GM19035 (cell line): ENCODE measurements around the gene OR10A4.
A peak's percentile ranks its signal among the peaks of the same experiment; 100 is the strongest.
"Not testable (repeated sequence)": the region's sequence is repeated elsewhere in the genome, so short reads cannot be mapped to it uniquely, and the experiment has no call there.

Experiments
- ATAC-seq: cut with Tn5 transposase; IDR thresholded peaks from one replicate; pipeline ENCODE4 v1.9.1; 2021; ENCODE audit not compliant: unreplicated experiment

The OR10A4 gene

DNA sequence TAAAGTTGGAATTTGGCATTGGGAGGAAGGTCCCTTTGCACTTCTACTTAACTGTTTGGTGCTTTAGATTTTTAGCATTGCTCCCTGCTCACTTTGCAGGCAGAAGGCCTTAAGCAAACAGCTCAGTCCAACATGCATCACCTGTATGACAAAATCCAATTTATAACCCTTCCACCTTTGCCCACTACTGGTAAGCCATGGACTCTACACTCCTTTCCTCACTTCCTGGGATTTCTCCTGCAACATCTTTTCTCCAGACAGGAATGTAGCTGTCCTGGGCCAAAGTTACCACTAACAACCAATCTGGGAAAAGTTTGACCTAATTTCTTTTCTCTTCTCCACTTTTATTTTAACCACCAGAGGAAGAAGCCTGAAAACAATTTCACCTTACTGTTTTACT, 17.7 kb downstream of the OR10A4 start:
- ATAC-seq = no peak

DNA sequence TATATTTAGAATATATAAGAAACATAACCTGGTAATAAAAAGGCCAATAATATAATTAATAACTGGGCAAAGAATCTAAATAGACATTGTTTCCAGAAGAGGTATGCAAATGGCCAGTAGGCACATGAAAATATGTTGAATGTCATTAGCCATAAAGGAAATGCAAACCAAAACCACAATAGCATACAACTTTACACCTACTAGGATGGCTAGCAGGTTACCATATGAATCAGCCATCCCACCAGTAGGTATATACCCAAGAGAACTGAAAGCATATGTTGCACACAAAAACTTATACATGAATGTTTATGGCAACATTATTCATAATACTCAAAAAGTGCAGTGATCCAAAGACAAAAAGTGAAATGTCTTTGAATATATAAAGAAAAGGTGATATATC, 18.6 kb downstream of the OR10A4 start:
- ATAC-seq = peak; percentile 83

DNA sequence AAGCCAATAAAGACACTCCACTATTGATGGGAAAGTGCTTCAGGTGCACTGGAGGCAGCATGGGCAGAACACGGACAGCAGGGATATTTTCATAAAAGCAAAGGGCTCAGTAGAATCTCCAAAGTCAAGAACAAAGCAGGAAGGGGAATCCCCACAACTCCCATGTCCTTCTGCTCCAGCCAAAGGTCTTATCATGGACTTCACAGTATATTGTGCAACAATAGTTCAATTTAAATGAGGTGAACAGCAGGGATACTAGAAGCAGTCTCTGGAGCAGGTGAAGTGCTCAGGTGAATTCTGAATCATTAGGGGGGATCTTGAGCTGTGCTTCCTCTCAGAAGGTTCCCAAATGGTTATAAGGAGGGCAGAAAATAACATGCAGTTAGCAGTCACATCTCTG, 22.5 kb downstream of the OR10A4 start:
- no peak for ATAC-seq

DNA sequence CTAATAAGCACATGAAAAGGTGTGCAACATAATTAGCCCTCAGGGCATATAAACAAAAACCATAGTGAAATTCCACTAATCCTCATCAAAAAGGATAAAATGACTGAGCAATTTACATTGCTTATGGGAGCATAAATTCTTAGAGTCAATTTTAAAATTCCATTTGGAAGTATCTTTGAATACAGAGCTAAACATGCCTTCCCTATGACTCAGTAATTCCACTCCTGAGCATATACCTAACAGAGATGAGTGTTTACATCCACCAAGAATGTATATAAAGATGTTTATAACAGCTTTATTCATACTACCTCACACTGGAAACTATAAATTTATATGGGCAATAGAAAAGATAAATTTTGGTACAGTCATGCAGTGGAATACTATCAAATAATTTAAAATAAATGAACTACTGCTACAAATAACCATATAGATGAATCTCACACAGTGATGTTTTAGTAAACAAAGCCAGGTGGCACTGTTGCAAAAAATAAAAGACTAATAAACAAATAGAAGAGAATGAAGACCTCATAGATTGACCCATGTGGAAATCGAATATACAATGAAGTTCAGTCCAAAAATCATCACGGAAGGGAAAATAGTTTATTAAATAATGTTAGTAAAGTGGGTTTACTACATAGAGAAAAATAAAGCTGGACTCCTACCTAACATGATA, 24.0 kb downstream of the OR10A4 start:
- no peak for ATAC-seq

DNA sequence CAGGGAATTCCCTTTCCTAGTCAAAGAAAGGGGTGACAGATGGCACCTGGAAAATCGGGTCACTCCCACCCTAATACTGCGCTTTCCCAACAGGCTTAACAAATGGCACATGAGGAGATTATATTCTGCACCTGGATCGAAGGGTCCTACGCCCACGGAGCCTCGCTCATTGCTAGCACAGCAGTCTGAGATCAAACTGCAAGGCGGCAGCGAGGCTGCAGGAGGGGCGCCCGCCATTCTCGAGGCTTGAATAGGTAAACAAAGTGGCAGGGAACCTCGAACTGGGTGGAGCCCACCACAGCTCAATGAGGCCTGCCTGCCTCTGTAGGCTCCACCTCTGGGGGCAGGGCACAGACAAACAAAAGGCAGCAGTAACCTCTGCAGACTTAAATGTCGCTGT, 28.4 kb downstream of the OR10A4 start:
- ATAC-seq = not testable (repeated sequence)

GRCh38 chr11:6911378-6911777, 35.0 kb downstream of the OR10A4 start:
- ATAC-seq = no peak

GRCh38 chr11:6911948-6912347, 35.5 kb downstream of the OR10A4 start:
- ATAC-seq = no peak

DNA sequence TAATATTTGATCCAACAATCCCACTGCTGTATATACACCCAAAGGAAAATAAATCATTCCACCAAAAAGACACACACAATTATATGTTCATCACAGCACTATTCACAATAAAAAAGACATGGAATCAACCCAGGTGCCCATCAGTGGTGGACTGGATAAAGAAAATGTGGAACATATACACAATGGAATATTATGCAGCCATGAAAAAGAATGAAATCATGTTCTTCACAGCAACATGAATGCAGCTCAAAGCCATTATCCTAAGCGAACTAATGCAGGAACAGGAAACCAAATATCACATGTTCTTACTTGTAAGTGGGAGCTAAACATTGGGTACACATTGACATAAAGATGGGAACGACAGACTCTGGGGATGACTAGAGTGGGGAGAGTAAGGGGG, 43.3 kb downstream of the OR10A4 start:
- no peak for ATAC-seq

GRCh38 chr11:6920702-6921101, 44.3 kb downstream of the OR10A4 start, which contains the start of gene OR2D3:
OR2D3 (plus strand) TSS chr11:6921002; CDS start chr11:6921002, 0 bp downstream.
- no peak for ATAC-seq

DNA sequence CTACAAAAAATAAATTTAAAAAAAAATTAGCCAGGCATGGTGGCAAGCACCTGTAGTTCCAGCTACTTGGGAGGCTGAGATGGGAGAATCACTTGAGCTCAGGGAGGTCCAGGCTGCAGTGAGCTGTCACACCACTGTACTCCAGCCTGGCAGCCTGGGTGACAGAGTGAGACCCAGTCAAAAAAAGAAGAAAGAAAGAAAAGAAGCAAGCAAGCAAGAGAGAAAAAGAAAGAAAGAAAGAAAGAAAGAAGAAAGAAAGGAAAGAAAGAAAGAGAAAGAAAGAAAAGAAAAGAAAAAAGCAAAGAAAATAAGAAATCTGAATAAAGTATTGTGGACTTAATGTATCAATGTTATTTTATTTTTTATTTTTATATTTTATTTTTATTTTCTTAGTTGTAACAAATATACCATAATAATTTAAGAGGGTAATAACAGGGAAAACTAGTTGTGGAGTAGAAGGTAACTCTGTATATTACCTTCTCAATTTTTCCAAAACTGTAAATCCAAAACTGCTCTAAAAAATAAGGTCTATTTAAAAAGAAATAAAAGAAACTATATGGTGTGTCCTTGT, 48.7 kb downstream of the OR10A4 start:
- no peak for ATAC-seq

GRCh38 chr11:6925636-6926207, 49.3 kb downstream of the OR10A4 start:
- ATAC-seq = peak; percentile 19

DNA sequence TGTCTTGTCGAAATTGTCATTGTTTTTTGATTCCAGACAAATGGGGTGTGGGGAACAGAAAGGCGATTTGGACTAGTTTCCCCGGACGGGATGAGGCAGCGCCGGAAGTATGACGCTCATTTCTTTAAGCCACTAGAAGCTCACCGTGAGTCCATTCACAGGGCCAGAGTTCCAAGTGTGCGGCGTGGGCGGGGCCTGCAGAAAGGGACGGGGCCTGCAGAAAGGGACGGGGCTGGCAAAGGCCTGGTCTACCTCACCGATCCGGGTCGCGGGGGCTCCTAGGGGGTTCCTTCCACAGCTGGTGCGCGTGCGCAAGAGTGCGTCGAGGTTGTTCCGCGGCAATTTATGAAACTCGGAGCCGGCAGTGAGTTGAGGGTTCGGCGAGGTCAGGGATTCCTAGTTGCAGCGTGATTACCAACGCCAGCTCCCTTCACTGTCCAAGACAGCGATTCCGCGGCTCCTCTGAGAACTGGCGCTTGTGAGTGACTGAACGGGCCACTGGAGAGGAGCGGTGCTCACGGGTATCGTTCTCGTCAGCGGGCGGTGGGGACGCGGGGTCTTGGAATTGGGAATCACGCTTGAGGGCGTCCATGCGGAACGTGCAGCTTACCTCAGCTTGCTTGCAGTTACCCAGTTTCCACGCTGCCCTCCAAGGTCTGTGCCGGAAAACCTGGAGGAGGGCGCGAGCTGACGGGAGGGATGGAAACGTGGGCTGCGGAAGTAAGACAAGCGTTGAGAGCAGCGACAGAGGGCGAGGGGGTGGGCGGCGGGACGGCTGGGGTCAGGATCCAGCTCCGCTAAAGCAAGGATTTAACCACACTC, 50.0 kb downstream of the OR10A4 start, which contains the start of gene ZNF215:
Gene ZNF215 (plus strand): TSS at position 219 of the 822 bp plus-strand sequence. CDS start 5,847 bp downstream, outside the sequence.
- ATAC-seq = peak; percentile 69

DNA sequence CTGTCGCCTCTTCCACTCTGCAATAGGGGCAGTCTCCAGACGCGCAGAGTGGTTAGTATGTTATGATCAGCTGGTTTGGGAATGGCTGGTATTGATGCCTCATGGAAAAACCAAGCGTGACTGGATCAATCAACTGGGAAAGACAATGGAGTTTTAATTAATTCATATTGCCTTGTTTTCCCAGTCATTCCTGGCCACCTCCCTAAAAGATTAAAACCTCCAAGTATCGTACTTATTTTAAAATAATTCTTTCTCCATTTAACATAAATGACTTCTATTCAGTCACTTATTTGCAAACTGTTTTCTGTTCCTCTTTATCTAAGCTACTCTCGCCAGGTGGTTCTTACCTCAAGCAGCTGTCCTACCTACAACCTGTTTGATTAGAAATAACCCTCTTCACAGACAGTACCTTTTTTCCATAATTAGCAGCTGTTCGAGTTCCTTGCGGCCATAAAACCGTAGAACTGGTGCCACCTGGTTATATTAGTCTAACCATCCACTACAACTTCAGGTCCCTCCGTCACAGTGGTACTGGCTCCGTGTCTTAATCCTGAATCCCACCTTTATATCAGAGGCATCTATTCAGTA, 50.7 kb downstream of the OR10A4 start:
- ATAC-seq = peak; percentile 64
